ENCODE data around the gene CROCC2. TPM values are rescaled to one million over a fixed set of nuclear protein-coding genes. Genes with fewer than 3 reads are reported as not detected.

The CROCC2 gene
- total RNA-seq, 1 experiment from 2014 or later, result not detected

Other genes starting within 250 kb of the CROCC2 start
- not detected in 2 replicates for gene AQP12B, start 223.5 kb upstream of the CROCC2 start, total RNA-seq (2014; rRNA removed; shearing (Covaris generic))
- gene AQP12A, start 214.5 kb upstream of the CROCC2 start, total RNA-seq (2014; rRNA removed; shearing (Covaris generic)), result not detected in 2 replicates
- 0.37 and 0.63 TPM in 2 replicates for gene KIF1A, start 86.1 kb upstream of the CROCC2 start, total RNA-seq (2014; rRNA removed; shearing (Covaris generic))
- gene AGXT, start 37.5 kb upstream of the CROCC2 start, total RNA-seq (2014; rRNA removed; shearing (Covaris generic)), result not detected in 2 replicates
- not detected in 2 replicates for gene MAB21L4, start 10.2 kb upstream of the CROCC2 start, total RNA-seq (2014; rRNA removed; shearing (Covaris generic))
- gene SNED1, start 92.3 kb downstream of the CROCC2 start, total RNA-seq (2014; rRNA removed; shearing (Covaris generic)), result 0.77 and 1.2 TPM in 2 replicates
- gene MTERF4, start 196.0 kb downstream of the CROCC2 start, total RNA-seq (2014; rRNA removed; shearing (Covaris generic)), result 20.2 and 36.9 TPM in 2 replicates
- gene PASK, start 243.1 kb downstream of the CROCC2 start, total RNA-seq (2014; rRNA removed; shearing (Covaris generic)), result 2.1 and 4.9 TPM in 2 replicates
- 59.9 and 74.1 TPM in 2 replicates for gene PPP1R7, start 244.1 kb downstream of the CROCC2 start, total RNA-seq (2014; rRNA removed; shearing (Covaris generic))

Measured in NCI-H460 (cell line).